ENCODE measurements around the gene RNASE13.
"Not testable (repeated sequence)": the region's sequence is repeated elsewhere in the genome, so short reads cannot be mapped to it uniquely, and the experiment has no call there.

Gene RNASE13

GRCh38 chr14:21042918-21043317, 8.3 kb upstream of the RNASE13 start:
- DNase-seq (ENCODE audit: low read depth in 2 of 2): no peak

GRCh38 chr14:21041676-21042433, 7.2 kb upstream of the RNASE13 start, which contains the start of gene RNASE7:
RNASE7 (plus strand) TSS chr14:21042362; CDS start chr14:21042993, 631 bp downstream.
- no peak for DNase-seq (ENCODE audit: low read depth in 2 of 2)

- not testable (repeated sequence) for DNase-seq (ENCODE audit: low read depth in 2 of 2)
Observed at GRCh38 chr14:21040941-21041340, 6.3 kb upstream of the RNASE13 start.

GRCh38 chr14:21040370-21040925, 5.8 kb upstream of the RNASE13 start:
- no peak for DNase-seq (ENCODE audit: low read depth in 2 of 2)

- no peak for DNase-seq (ENCODE audit: low read depth in 2 of 2)
Observed at GRCh38 chr14:21039585-21040369, 5.2 kb upstream of the RNASE13 start.

GRCh38 chr14:21038441-21039422, 4.1 kb upstream of the RNASE13 start:
- no peak for DNase-seq (ENCODE audit: low read depth in 2 of 2)

- DNase-seq (ENCODE audit: low read depth in 2 of 2): no peak
Observed at GRCh38 chr14:21037156-21037555, 2.5 kb upstream of the RNASE13 start.

GRCh38 chr14:21036751-21037150, 2.1 kb upstream of the RNASE13 start:
- no peak for DNase-seq (ENCODE audit: low read depth in 2 of 2)

GRCh38 chr14:21033133-21033698, 1.4 kb downstream of the RNASE13 start:
- DNase-seq (ENCODE audit: low read depth in 2 of 2): no peak

GRCh38 chr14:21032326-21033132, 2.1 kb downstream of the RNASE13 start:
- DNase-seq (ENCODE audit: low read depth in 2 of 2): no peak

- DNase-seq (ENCODE audit: low read depth in 2 of 2): no peak
Observed at GRCh38 chr14:21030531-21030930, 4.1 kb downstream of the RNASE13 start.

GRCh38 chr14:21029917-21030316, 4.7 kb downstream of the RNASE13 start, which contains the start of gene TPPP2:
TPPP2 (plus strand) TSS chr14:21030217; CDS start chr14:21030582, 365 bp downstream.
- DNase-seq (ENCODE audit: low read depth in 2 of 2): no peak

- DNase-seq (ENCODE audit: low read depth in 2 of 2): no peak
Observed at GRCh38 chr14:21026988-21027315, 7.7 kb downstream of the RNASE13 start.

GRCh38 chr14:21026274-21026987, 8.2 kb downstream of the RNASE13 start:
- no peak for DNase-seq (ENCODE audit: low read depth in 2 of 2)

GRCh38 chr14:21025371-21026273, 9.0 kb downstream of the RNASE13 start:
- DNase-seq (ENCODE audit: low read depth in 2 of 2): no peak

- peak; percentile 48 to 76 for DNase-seq (ENCODE audit: low read depth in 2 of 2)
Observed at GRCh38 chr14:21024585-21025370, 9.8 kb downstream of the RNASE13 start, which contains the start of gene NDRG2. NDRG2 (minus strand) TSS chr14:21025061; CDS start chr14:21023315, 1,746 bp downstream.

- DNase-seq (ENCODE audit: low read depth in 2 of 2): no peak
Observed at GRCh38 chr14:21023817-21024584, 10.6 kb downstream of the RNASE13 start.
